HK-2 (cell line): Measurements from ENCODE around the gene CHRNA9.
A peak's percentile ranks its signal among the peaks of the same experiment; 100 is the strongest.
"Not testable (repeated sequence)": the region's sequence is repeated elsewhere in the genome, so short reads cannot be mapped to it uniquely, and the experiment has no call there.

Source experiments
- DNase-seq: peaks from one replicate; pipeline ENCODE4 v3.0.0-alpha.2; 2018; ENCODE audit not compliant: unreplicated experiment

CHRNA9 gene, protein sequence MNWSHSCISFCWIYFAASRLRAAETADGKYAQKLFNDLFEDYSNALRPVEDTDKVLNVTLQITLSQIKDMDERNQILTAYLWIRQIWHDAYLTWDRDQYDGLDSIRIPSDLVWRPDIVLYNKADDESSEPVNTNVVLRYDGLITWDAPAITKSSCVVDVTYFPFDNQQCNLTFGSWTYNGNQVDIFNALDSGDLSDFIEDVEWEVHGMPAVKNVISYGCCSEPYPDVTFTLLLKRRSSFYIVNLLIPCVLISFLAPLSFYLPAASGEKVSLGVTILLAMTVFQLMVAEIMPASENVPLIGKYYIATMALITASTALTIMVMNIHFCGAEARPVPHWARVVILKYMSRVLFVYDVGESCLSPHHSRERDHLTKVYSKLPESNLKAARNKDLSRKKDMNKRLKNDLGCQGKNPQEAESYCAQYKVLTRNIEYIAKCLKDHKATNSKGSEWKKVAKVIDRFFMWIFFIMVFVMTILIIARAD

GRCh38 chr4:40334591-40335524 lies at the start of gene CHRNA9:
CHRNA9 (plus strand) TSS chr4:40335333; CDS start chr4:40335468, 135 bp downstream.
- no peak for DNase-seq

DNA sequence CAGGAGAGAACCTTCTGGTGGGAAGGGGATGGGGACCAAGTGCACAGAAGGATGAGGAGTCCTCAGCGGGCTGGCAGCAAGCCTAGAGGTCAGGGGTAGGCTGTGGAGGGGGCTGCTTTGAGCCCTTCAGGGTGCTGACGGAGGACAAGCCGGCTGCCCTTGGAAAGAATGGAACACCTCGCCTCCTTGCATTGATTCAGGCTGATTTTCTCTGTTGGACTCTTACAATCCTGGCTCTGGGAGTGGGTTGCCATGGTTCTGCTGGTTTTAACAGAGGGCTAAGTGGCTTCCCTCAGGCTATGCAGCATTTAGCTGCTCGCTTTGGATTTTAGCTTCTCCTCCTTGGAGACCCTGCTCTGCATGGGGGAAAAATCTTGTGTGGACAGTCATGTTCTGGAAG lies 49.4 kb upstream of the CHRNA9 start:
- no peak for DNase-seq

DNA sequence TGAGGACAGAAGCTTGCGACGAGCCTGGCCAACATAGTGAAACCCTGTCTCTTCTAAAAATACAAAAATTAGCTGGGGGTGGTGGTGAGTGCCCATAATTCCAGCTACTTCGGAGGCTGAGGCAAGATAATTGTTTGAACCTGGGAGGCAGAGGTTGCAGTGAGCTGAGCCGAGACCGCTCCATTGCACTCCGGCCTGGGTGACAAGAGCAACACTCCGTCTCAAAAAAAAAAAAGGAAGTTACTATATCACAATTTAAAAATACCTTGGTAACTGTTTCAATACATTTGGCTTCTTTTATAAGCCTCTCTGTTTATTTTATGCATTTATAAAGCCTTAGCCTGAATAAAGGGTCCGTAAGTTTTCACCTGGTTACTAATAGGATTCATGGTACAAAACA lies 46.6 kb upstream of the CHRNA9 start:
- no peak for DNase-seq

DNA sequence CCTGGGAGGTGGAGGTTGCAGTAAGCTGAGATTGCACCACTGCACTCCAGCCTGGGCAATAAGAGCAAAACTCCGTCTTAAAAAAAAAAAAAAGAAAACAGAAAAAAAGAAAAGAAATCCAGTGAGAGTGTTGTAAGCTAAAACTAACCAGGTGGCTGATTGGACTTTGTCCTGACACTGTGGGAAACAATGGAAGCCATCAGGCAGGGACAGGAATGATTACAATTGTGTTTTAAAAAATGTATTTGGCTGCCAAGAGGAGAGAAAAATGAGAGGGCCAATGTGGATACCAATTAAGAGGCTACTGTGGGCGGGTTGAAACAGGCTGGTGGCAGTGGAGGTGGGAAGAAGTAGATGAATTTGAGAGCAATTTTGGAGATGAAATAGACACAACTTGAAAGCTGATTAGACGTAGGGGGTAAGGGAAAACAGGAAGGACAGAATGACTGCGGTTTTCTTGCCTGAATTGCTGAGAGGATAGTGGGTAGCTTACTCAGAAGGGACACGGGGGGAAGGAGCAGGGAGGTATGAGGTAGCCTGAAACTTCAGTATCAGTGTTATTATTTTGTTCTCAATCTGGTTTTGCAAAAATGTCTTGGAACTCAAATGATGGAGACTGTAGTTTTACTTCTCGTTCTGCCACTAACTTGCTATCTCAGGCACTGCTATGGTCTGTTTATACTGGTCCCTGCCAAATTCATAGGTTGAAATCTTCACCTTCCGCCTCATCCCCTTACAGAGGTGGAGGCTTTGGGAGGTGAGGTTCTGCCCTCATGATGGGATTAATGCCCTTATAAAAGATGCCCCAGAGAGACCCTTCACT lies 45.6 kb upstream of the CHRNA9 start:
- DNase-seq, result no peak

- not testable (repeated sequence) for DNase-seq
Observed at GRCh38 chr4:40290611-40291186, 44.4 kb upstream of the CHRNA9 start.

DNA sequence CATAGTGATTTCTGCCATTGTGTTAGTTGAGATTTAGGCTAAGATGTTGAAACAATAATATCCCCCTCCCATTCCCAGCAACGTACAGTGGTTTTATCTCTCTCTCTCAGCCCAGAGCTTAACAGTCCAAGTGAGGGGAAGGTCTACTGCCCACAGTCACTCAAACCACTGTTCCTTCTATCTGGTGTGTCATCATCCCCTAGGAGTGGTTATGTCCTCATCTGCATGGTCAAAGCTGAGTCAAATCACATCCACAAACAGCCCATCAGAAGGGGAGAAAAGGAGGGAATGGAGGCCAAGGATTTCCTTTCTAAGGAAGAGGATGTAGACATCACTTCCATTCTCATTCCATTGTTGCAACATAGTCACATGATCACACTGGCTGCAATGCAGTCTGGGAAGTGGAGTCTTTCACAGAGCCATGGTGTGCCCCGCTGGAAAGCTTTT lies 42.8 kb upstream of the CHRNA9 start:
- DNase-seq, result peak; percentile 30

DNA sequence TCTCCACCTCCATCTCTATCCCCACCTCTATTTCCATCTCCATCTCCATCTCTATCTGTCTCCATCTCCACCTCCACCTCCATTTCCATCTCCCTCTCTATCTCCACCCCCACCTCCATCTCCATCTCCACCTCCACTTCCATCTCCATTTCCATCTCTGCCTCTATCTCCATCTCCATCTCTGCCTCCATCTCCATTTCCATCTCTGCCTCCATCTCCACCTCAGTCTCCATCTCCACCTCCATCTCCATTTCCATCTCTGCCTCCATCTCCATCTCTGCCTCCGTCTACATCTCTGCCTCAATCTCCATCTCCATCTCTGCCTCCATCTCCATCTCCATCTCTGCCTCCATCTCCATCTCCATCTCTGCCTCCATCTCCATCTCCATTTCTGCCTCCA lies 40.8 kb upstream of the CHRNA9 start:
- DNase-seq, result no peak

DNA sequence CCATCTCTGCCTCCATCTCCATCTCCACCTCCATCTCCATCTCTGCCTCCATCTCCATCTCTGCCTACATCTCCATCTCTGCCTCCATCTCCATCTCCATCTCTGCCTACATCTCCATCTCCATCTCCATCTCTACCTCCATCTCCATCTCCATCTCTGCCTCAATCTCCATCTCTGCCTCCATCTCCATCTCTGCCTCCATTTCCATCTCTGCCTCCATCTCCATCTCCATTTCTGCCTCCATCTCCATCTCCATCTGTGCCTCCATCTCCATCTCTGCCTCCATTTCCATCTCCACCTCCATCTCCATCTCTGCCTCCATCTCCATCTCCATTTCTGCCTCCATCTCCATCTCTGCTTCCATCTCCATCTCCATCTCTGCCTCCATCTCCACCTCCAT lies 40.1 kb upstream of the CHRNA9 start:
- DNase-seq, result not testable (repeated sequence)

DNA sequence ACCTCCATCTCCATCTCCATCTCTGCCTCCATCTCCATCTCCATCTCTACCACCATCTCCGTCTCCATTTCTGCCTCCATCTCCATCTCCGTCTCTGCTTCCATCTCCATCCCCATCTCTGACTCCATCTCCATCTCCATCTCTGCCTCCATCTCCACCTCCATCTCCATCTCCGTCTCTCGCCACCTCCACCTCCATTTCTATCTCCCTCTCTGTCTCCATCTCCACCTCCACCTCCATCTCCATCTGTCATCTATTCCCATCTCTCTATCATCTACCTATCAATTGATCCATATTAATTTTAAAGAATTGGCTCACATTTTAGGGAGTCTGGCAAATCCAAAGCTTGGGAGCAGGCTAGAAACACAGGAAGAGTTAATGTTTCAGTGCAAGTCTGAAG lies 39.6 kb upstream of the CHRNA9 start:
- DNase-seq, result no peak

DNA sequence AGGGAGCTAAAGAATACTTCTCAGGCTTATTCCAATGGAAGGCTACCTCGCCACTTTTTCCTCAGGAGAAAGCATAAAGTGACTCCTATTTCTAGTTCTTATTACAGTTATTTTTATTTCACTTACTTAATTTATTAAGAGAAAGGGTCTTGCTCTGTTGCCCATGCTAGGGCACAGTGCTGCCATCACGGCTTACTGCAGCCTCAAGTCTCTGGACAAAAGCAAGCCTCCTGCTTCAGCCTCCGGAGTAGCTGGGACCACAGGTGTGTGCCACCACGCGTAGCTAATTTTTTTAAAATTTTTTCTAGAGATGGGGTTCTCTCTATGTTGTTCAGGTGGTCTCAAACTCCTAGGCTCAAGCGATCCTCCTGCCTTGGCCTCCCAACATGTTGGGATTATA lies 36.0 kb upstream of the CHRNA9 start:
- DNase-seq, result no peak

DNA sequence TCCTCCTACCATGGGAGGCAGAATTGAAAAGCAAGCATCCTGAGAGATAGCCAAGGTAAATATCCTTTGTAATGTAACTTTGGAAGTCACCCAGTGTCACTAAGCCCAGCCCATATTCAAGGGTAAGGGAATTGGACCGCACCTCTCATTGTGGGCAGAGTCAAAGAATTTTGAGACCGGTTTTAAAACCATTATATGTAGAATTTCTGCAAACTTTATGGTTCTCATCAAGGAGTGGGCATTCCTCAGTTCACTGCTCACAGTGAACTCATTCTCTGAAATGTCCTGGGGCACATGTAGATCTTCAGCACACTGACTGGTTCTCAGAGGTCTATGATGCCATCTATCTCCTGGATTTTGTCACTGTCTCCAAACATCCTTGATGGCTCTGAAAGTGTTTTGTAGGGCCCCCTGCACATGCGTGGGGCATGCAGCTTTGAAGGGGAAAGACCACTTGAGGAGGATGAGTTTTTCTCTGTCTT lies 35.3 kb upstream of the CHRNA9 start:
- DNase-seq, result no peak

DNA sequence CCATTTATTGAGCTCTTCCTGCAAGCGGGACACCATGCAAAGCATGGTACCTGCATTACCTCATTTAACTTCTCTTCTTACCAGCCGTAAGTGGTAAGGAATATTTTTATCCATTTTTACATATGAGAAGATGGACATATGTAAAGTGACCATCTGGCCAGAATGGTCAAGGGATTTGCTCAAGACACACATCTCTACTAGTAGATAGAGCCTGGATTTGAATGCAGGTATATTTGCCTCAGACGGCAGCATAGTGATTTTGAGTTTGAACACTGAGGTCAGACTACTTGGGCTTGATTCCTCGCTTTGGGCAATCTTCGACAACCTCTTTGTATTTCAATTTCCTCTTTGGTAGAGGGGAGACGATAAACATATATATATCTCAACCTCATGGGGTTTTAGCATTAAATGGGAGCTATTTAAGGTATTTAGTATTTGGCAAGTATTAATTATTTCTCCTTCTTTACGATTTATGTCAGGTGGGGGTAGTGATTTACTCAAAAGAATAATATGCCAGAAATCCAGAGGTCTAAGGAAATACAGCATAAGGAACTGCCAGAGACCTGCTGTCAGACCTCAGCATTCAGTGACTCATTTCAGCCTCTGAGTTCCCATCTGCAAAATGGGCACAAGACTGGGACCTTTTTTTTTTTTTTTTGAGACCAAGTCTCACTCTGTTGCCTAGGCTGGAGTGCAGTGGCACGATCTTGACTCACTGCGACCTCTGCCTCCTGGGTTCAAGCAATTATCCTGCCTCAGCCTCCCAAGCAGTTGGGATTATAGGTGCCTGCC lies 34.6 kb upstream of the CHRNA9 start:
- no peak for DNase-seq

DNA sequence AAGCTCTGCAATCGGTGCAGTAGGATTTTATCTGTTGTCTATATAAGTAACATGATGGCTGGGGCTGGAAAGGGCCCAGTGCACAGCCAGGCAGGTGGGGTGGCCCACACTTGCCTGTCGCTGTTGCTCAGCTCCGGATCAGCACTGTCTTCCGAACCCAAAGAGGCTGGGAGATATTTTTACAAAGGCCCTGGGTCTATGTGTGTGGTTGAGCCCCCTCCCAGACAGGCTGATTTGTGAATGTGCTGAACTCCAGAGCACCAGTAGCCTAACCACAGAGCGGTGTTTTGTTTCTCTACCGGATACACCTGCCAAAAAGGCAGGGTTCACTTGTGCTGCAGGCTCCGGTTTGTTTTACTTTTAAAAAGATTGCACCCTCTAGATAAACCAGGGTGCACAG lies 33.5 kb upstream of the CHRNA9 start:
- no peak for DNase-seq

DNA sequence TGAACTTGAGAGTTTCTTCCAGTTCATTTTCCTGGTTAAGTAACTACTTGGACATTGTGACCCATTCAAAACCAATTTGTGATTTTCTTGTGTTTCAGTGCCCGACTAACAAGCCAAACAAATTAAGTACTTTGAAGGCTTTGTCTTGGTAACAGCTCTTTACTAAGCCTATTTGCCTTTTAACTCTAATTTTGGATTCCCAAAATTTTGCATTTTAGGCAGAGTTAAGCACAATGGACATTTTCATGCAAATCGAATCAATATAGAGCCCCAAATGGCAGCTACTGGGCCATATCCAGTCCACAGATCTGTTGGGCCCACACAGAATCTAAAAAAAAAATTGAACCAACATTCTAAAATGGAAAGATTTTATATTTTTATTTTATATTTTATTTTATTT lies 31.4 kb upstream of the CHRNA9 start:
- no peak for DNase-seq

- no peak for DNase-seq
Observed at GRCh38 chr4:40305328-40306170, 29.6 kb upstream of the CHRNA9 start.

- no peak for DNase-seq
Observed at GRCh38 chr4:40306226-40306625, 28.9 kb upstream of the CHRNA9 start.

DNA sequence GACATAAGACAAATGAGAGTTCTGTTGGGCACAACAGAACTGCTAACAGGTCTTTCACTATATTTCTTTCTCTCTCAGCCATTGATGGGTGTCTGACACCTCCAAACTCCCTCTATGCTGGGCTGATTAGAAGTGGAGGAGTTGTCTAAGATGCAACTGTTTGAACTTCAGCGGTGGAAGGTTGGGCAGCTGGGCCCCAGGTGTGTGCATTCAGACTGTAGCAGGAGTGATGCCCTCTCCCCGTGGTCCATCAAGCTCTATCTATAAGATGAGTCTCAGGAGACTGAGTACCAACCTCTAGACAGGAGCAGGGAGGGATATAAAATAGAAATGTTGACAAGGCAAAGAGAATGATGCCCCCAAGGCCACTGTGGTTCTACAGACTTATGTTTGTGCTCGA lies 28.2 kb upstream of the CHRNA9 start:
- no peak for DNase-seq

DNA sequence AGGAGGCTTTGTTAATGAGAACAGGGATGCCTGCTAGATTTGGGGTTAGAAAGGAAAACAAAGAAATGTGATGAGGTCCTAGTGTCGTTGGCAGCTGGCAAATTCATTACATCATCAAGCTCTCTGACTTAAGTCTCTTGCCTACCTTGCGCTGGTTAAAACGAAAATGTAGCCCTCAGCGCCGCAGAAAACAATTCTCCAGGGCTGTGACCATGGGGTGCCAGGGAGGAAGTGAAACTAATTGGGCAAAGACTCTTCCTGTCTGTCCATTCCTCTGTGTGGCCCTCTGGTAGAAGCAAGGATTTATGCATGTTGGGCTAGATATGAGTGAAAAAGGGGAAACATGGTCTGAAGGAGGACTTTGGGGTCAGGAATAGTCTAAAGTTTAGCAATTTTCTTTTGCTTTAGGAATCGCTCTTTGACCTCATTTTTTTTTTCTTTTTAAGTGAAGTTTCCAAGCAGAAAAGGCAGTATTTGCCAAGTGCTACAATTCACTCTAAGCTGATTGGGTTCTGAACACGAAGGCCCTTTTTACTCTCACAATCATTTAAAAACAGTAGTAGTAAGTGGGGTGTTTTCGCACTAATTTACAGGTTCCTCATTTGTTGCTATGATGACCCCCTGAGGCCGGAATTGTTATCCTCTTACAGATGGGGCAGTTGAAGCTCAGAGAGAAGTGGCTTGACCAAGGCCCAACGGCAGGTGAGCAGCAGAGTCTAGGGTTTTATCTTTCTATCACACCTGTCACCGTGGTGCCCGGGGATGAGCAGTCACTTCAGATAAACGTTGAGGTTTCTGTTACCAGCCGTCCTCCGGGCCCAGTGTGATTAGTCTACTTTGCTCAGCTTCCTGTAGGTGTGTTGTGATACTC lies 27.3 kb upstream of the CHRNA9 start:
- DNase-seq, result no peak
